A673 (cell line): ENCODE results near the gene FLT3.

Source experiments
- CTCF ChIP-seq: fragments of 300-800, 200-600 bp; sonication (generic); conservative IDR thresholded peaks from 2 replicates; pipeline ENCODE4 v1.5.1; 2017; ENCODE audit warnings: low read depth, mild to moderate bottlenecking, antibody characterized with exemption, low read length, moderate library complexity, mixed read lengths
- EZH2 ChIP-seq: fragments of 200-600 bp; sonication (generic); IDR thresholded peaks from 2 replicates; pipeline ENCODE4 v1.6.1; 2017; ENCODE audit warnings: borderline replicate concordance, low read depth, mild to moderate bottlenecking, mixed read lengths, antibody characterized with exemption, low read length; ENCODE audit not compliant: poor library complexity, severe bottlenecking

GRCh38 chr13:28055357-28055756, 45.0 kb downstream of the FLT3 start:
- no peak for TF ChIP-seq CTCF
- no peak for TF ChIP-seq EZH2
